ENCODE measurements around the gene GALK2.
"Not testable (repeated sequence)": the region's sequence is repeated elsewhere in the genome, so short reads cannot be mapped to it uniquely, and the experiment has no call there.

GALK2 gene

GRCh38 chr15:49163678-49164077 lies 6.4 kb upstream of the GALK2 start:
- no peak for DNase-seq (ENCODE audit: low read depth in 4 of 4, low spot score in 1 of 4)

- no peak for DNase-seq (ENCODE audit: low read depth in 4 of 4, low spot score in 1 of 4)
Measured at GRCh38 chr15:49164865-49165264, 5.2 kb upstream of the GALK2 start.

- DNase-seq (ENCODE audit: low read depth in 4 of 4, low spot score in 1 of 4): no peak
Measured at GRCh38 chr15:49168016-49168415, 2.0 kb upstream of the GALK2 start.

- no peak for DNase-seq (ENCODE audit: low read depth in 4 of 4, low spot score in 1 of 4)
Measured at GRCh38 chr15:49171790-49172189, 1.7 kb downstream of the GALK2 start.

GRCh38 chr15:49174902-49175301 lies 4.9 kb downstream of the GALK2 start:
- no peak for DNase-seq (ENCODE audit: low read depth in 4 of 4, low spot score in 1 of 4)

GRCh38 chr15:49175582-49176397 lies 5.7 kb downstream of the GALK2 start:
- DNase-seq (ENCODE audit: low read depth in 4 of 4, low spot score in 1 of 4): not testable (repeated sequence)

GRCh38 chr15:49178497-49178896 lies 8.4 kb downstream of the GALK2 start:
- DNase-seq (ENCODE audit: low read depth in 4 of 4, low spot score in 1 of 4): no peak

- no peak for DNase-seq (ENCODE audit: low read depth in 4 of 4, low spot score in 1 of 4)
Measured at GRCh38 chr15:49179433-49180190, 9.6 kb downstream of the GALK2 start.

- no peak for DNase-seq (ENCODE audit: low read depth in 4 of 4, low spot score in 1 of 4)
Measured at GRCh38 chr15:49182128-49182527, 12.1 kb downstream of the GALK2 start.

GRCh38 chr15:49183741-49184140 lies 13.7 kb downstream of the GALK2 start:
- DNase-seq (ENCODE audit: low read depth in 4 of 4, low spot score in 1 of 4): not testable (repeated sequence)

- DNase-seq (ENCODE audit: low read depth in 4 of 4, low spot score in 1 of 4): no peak
Measured at GRCh38 chr15:49185473-49185872, 15.4 kb downstream of the GALK2 start.

- DNase-seq (ENCODE audit: low read depth in 4 of 4, low spot score in 1 of 4): no peak
Measured at GRCh38 chr15:49187549-49188245, 17.6 kb downstream of the GALK2 start.

GRCh38 chr15:49188933-49189332 lies 18.9 kb downstream of the GALK2 start:
- DNase-seq (ENCODE audit: low read depth in 4 of 4, low spot score in 1 of 4): no peak

GRCh38 chr15:49189631-49190030 lies 19.6 kb downstream of the GALK2 start:
- DNase-seq (ENCODE audit: low read depth in 4 of 4, low spot score in 1 of 4): no peak

GRCh38 chr15:49190586-49190985 lies 20.5 kb downstream of the GALK2 start:
- DNase-seq (ENCODE audit: low read depth in 4 of 4, low spot score in 1 of 4): no peak

GRCh38 chr15:49191892-49192291 lies 21.8 kb downstream of the GALK2 start:
- no peak for DNase-seq (ENCODE audit: low read depth in 4 of 4, low spot score in 1 of 4)

- DNase-seq (ENCODE audit: low read depth in 4 of 4, low spot score in 1 of 4): no peak
Measured at GRCh38 chr15:49196856-49197255, 26.8 kb downstream of the GALK2 start.

- no peak for DNase-seq (ENCODE audit: low read depth in 4 of 4, low spot score in 1 of 4)
Measured at GRCh38 chr15:49199666-49200065, 29.6 kb downstream of the GALK2 start.

GRCh38 chr15:49200347-49200746 lies 30.3 kb downstream of the GALK2 start:
- DNase-seq (ENCODE audit: low read depth in 4 of 4, low spot score in 1 of 4): no peak

- not testable (repeated sequence) for DNase-seq (ENCODE audit: low read depth in 4 of 4, low spot score in 1 of 4)
Measured at GRCh38 chr15:49208102-49208501, 38.1 kb downstream of the GALK2 start.

- DNase-seq (ENCODE audit: low read depth in 4 of 4, low spot score in 1 of 4): no peak
Measured at GRCh38 chr15:49212897-49213296, 42.9 kb downstream of the GALK2 start.
